GM23338 (cell line): ENCODE data around the gene TMA7. TPM values are rescaled to one million over a fixed set of nuclear protein-coding genes. Genes with fewer than 3 reads are reported as not detected.
A peak's percentile ranks its signal among the peaks of the same experiment; 100 is the strongest.

ENCODE experiments used
- ATAC-seq: fragments of 200-7000 bp; cut with Tn5 transposase; 3 replicates; pipeline ENCODE4 v1.9.1; 2020
- DNase-seq: peaks from one replicate; pipeline ENCODE4 v3.0.0-alpha.2; 2015; ENCODE audit warnings: low spot score
- H2AFZ ChIP-seq: fragments of 200-600 bp; sonication (generic); 2 replicates; pipeline ENCODE4 v1.8.0; 2016; ENCODE audit warnings: antibody characterized with exemption, mild to moderate bottlenecking, moderate library complexity
- H3F3A ChIP-seq: fragments of 200-600 bp; sonication (generic); replicated peaks from 2 replicates; pipeline ENCODE4 v1.8.0; 2017; ENCODE audit warnings: antibody characterized with exemption, mixed run types, low read depth
- H3K27ac ChIP-seq: fragments of 200-600 bp; sonication (generic); 2 replicates; pipeline ENCODE4 v1.6.1; 2016; ENCODE audit warnings: low read depth
- H3K27me3 ChIP-seq: fragments of 200-600 bp; sonication (generic); 2 replicates; pipeline ENCODE4 v1.8.0; 2016; ENCODE audit warnings: mild to moderate bottlenecking, mixed run types, moderate library complexity; ENCODE audit not compliant: insufficient read depth
- H3K36me3 ChIP-seq: fragments of 200-600 bp; sonication (generic); 2 replicates; pipeline ENCODE4 v1.8.0; 2016; ENCODE audit warnings: mild to moderate bottlenecking; ENCODE audit not compliant: insufficient read depth
- H3K4me1 ChIP-seq: fragments of 200-600 bp; sonication (generic); 2 replicates; pipeline ENCODE4 v1.8.0; 2016; ENCODE audit warnings: mild to moderate bottlenecking, moderate library complexity; ENCODE audit not compliant: insufficient read depth
- H3K4me2 ChIP-seq: fragments of 200-600 bp; sonication (generic); 2 replicates; pipeline ENCODE4 v1.7.1; 2017; ENCODE audit warnings: mixed run types
- H3K4me3 ChIP-seq: fragments of 200-600 bp; sonication (generic); 2 replicates; pipeline ENCODE4 v1.6.1; 2016; ENCODE audit warnings: mixed run types
- H3K79me2 ChIP-seq: fragments of 200-600 bp; sonication (generic); replicated peaks from 2 replicates; pipeline ENCODE4 v1.8.0; 2017; ENCODE audit warnings: mild to moderate bottlenecking; ENCODE audit not compliant: insufficient read depth
- H3K9me2 ChIP-seq: fragments of 200-600 bp; sonication (generic); 2 replicates; pipeline ENCODE4 v1.8.0; 2017; ENCODE audit not compliant: insufficient read depth
- H4K20me1 ChIP-seq: fragments of 200-600 bp; sonication (generic); replicated peaks from 2 replicates; pipeline ENCODE4 v1.8.0; 2017; ENCODE audit warnings: mild to moderate bottlenecking; ENCODE audit not compliant: insufficient read depth
- H3K27ac Mint-ChIP-seq: 2 replicates; pipeline ENCODE4 v1.8.0; 2020; ENCODE audit warnings: inconsistent platforms, mild to moderate bottlenecking, moderate library complexity, mixed read lengths
- H3K27me3 Mint-ChIP-seq: 3 replicates; pipeline ENCODE4 v1.8.0; 2022; ENCODE audit warnings: low read depth, mild to moderate bottlenecking, moderate library complexity, mixed read lengths, inconsistent platforms; ENCODE audit not compliant: insufficient read depth, poor library complexity
- H3K36me3 Mint-ChIP-seq: 3 replicates; pipeline ENCODE4 v1.8.0; 2021; ENCODE audit warnings: low read depth, mild to moderate bottlenecking, inconsistent platforms, moderate library complexity, mixed read lengths
- H3K4me1 Mint-ChIP-seq: 3 replicates; pipeline ENCODE4 v1.8.0; 2020; ENCODE audit warnings: mild to moderate bottlenecking, inconsistent platforms, mixed read lengths
- H3K4me3 Mint-ChIP-seq: 3 replicates; pipeline ENCODE4 v1.8.0; 2021; ENCODE audit warnings: moderate library complexity, mild to moderate bottlenecking, inconsistent platforms, mixed read lengths
- H3K9me3 Mint-ChIP-seq: 3 replicates; pipeline ENCODE4 v1.8.0; 2020; ENCODE audit warnings: moderate library complexity, mild to moderate bottlenecking, inconsistent platforms, mixed read lengths
- CREB1 ChIP-seq: fragments of 250-450 bp; sonication (Bioruptor Pico); IDR thresholded peaks from 2 replicates; pipeline ENCODE4 v1.5.0; 2020; ENCODE audit warnings: low read depth, mild to moderate bottlenecking, moderate library complexity
- CTCF ChIP-seq, 2 experiments: fragments of 200-600 bp in 1 of 2; sonication (generic) in 1 of 2; conservative IDR thresholded peaks; 2 replicates each; pipeline versions ENCODE4 v1.5.1 to v1.6.1; 2016 to 2017; ENCODE audit warnings: antibody characterized with exemption in 2 of 2, low read depth in 2 of 2, mild to moderate bottlenecking in 2 of 2, moderate library complexity in 1 of 2
- ETS1 ChIP-seq: IDR thresholded peaks from 2 replicates; pipeline ENCODE4 v1.6.1; 2016; ENCODE audit warnings: antibody characterized with exemption
- EZH2 ChIP-seq: fragments of 200-600 bp; sonication (generic); IDR thresholded peaks from one replicate; pipeline ENCODE4 v1.8.0; 2017; ENCODE audit warnings: antibody characterized with exemption, mild to moderate bottlenecking, low read depth; ENCODE audit not compliant: unreplicated experiment
- EZH2phosphoT487 ChIP-seq: fragments of 200-600 bp; sonication (generic); IDR thresholded peaks from one replicate; pipeline ENCODE4 v1.8.1; 2018; ENCODE audit warnings: antibody characterized with exemption; ENCODE audit not compliant: unreplicated experiment
- REST ChIP-seq: IDR thresholded peaks from one replicate; pipeline ENCODE4 v1.6.1; 2018; ENCODE audit warnings: antibody characterized with exemption; ENCODE audit not compliant: unreplicated experiment
- STAT1 ChIP-seq: IDR thresholded peaks from one replicate; pipeline ENCODE4 v1.6.1; 2016; ENCODE audit warnings: antibody characterized with exemption; ENCODE audit not compliant: unreplicated experiment
- ZNF114 ChIP-seq: fragments of 250-450 bp; sonication (Bioruptor Pico); IDR thresholded peaks from 2 replicates; pipeline ENCODE4 v1.5.0; 2020; ENCODE audit warnings: mild to moderate bottlenecking, moderate library complexity
- polyA plus RNA-seq: library from polyadenylated mRNA; unstranded; fragments of >200 nt; fragmentation: Nextera tagmentation; extraction: Ambion mirVana; gene quantifications from 2 replicates; pipeline ENCODE4 v1.2.1, GENCODE V29; 2016
- total RNA-seq: library from RNA; depleted of rRNA; stranded (reverse); fragments of >200 nt; shearing (Covaris generic); gene quantifications from 2 replicates; pipeline ENCODE4 v1.2.3, GENCODE V29; 2014

The TMA7 gene
- total and polyA plus RNA-seq, 2 experiments from 2014 or later = 419 to 2,089 TPM

- H3K27me3 ChIP-seq = no peaks in the 10 kb centered on the region
- DNase-seq = no peak
- Mint-ChIP-seq H3K27ac (no peak overlapping the region), H3K27me3 (peaks cover 3% of the 10 kb centered on the region), H3K4me1 (peaks cover 29% of the 10 kb centered on the region), H3K4me3 (peak overlapping the region; percentile 94), H3K36me3 (peaks cover 48% of the 10 kb centered on the region), H3K9me3 (no peaks in the 10 kb centered on the region)
- peaks cover 57% of the 10 kb centered on the region for H3F3A ChIP-seq
- ATAC-seq = no peak
- H4K20me1 ChIP-seq = peaks cover 28% of the 10 kb centered on the region
- H3K9me2 ChIP-seq = no peaks in the 10 kb centered on the region
- H3K36me3 ChIP-seq = peaks cover 20% of the 10 kb centered on the region
- H3K4me1 ChIP-seq = peaks cover 22% of the 10 kb centered on the region; the same call in 1 of the 2 replicates
- H3K4me3 ChIP-seq = peak overlapping the region; percentile 99
- H3K27ac ChIP-seq = no peak overlapping the region; the same call in 1 of the 2 replicates
- peak overlapping the region; percentile 99 for H3K4me2 ChIP-seq
- no peak for TF ChIP-seq EZH2
- no peak for TF ChIP-seq CREB1 (CRISPR knock-in tag)
- TF ChIP-seq STAT1 = no peak
- TF ChIP-seq ETS1 = no peak
- TF ChIP-seq EZH2phosphoT487 = no peak
- TF ChIP-seq REST = no peak
- no peak overlapping the region for H2AFZ ChIP-seq
- H3K79me2 ChIP-seq = peaks cover 51% of the 10 kb centered on the region
These were observed 5.3 kb downstream of the TMA7 start for GRCh38 chr3:48445277-48445882.

- Histone ChIP-seq H3K79me2 (peaks cover 44% of the 10 kb centered on the region), H4K20me1 (peaks cover 28% of the 10 kb centered on the region), H3K27ac (0 out of 2 replicates have a peak overlapping the region, but pooled peaks have one; percentile 1), H3K9me2 (no peaks in the 10 kb centered on the region), H3K27me3 (no peaks in the 10 kb centered on the region), H3K4me1 (peaks cover 21% of the 10 kb centered on the region; the same call in 1 of the 2 replicates), H3K4me3 (peak overlapping the region; percentile 99), H3F3A (peaks cover 57% of the 10 kb centered on the region), H3K36me3 (peaks cover 20% of the 10 kb centered on the region), H3K4me2 (peak overlapping the region; percentile 99), H2AFZ (peak overlapping the region; percentile 97; the same call in 1 of the 2 replicates)
- H3K9me3 Mint-ChIP-seq = no peaks in the 10 kb centered on the region
- H3K27ac Mint-ChIP-seq = peak overlapping the region; percentile 95
- peaks cover under 1% of the 10 kb centered on the region for H3K27me3 Mint-ChIP-seq
- no peak for DNase-seq
- H3K4me1 Mint-ChIP-seq = peaks cover 29% of the 10 kb centered on the region
- TF ChIP-seq EZH2 (no peak), ZNF114 (no peak), CTCF (conservative IDR thresholded peaks at IDR 0.05; ENCODE audit: low read depth in 2 of 2) (no peak), ETS1 (no peak)
- peak overlapping the region; percentile 94 for H3K4me3 Mint-ChIP-seq
- peaks cover 42% of the 10 kb centered on the region for H3K36me3 Mint-ChIP-seq
- no peak for ATAC-seq
These were observed 6.0 kb downstream of the TMA7 start for GRCh38 chr3:48446043-48446424.
